ENCODE results near the gene NXN.
"Not testable (repeated sequence)": the region's sequence is repeated elsewhere in the genome, so short reads cannot be mapped to it uniquely, and the experiment has no call there.

The NXN gene

GRCh38 chr17:916315-916714 is 63.3 kb downstream of the NXN start:
- Histone ChIP-seq H3K36me3 (ENCODE audit: control insufficient read depth, insufficient read depth, low read length) (0 out of 2 replicates have a peak, but pooled peaks cover 7% of the 10 kb centered on the region), H3K27me3 (ENCODE audit: control insufficient read depth, insufficient read depth, low read length) (no peaks in the 10 kb centered on the region), H3K9me3 (ENCODE audit: control insufficient read depth, insufficient read depth, low read depth, low read length) (no peaks in the 10 kb centered on the region), H3K4me1 (ENCODE audit: control insufficient read depth, insufficient read depth, low read length) (peaks cover 50% of the 10 kb centered on the region), H3K4me3 (ENCODE audit: low read depth, low read length) (no peak overlapping the region), H3K27ac (ENCODE audit: low read depth, low read length) (peak overlapping the region; percentile 70), H3K9ac (ENCODE audit: low read length) (no peak overlapping the region)

GRCh38 chr17:915538-916201 is 63.9 kb downstream of the NXN start:
- no peaks in the 10 kb centered on the region for H3K9me3 ChIP-seq (ENCODE audit: control insufficient read depth, insufficient read depth, low read depth, low read length)
- 0 out of 2 replicates have a peak, but pooled peaks cover 3% of the 10 kb centered on the region for H3K36me3 ChIP-seq (ENCODE audit: control insufficient read depth, insufficient read depth, low read length)
- H3K27me3 ChIP-seq (ENCODE audit: control insufficient read depth, insufficient read depth, low read length) = no peaks in the 10 kb centered on the region
- peaks cover 49% of the 10 kb centered on the region for H3K4me1 ChIP-seq (ENCODE audit: control insufficient read depth, insufficient read depth, low read length)
- peak overlapping the region; percentile 70 for H3K27ac ChIP-seq (ENCODE audit: low read depth, low read length)
- H3K4me3 ChIP-seq (ENCODE audit: low read depth, low read length) = no peak overlapping the region
- H3K9ac ChIP-seq (ENCODE audit: low read length) = no peak overlapping the region

- Histone ChIP-seq H3K4me1 (ENCODE audit: control insufficient read depth, insufficient read depth, low read length) (peaks cover 46% of the 10 kb centered on the region), H3K4me3 (ENCODE audit: low read depth, low read length) (no peak overlapping the region), H3K27ac (ENCODE audit: low read depth, low read length) (no peak overlapping the region), H3K9me3 (ENCODE audit: control insufficient read depth, insufficient read depth, low read depth, low read length) (no peaks in the 10 kb centered on the region), H3K36me3 (ENCODE audit: control insufficient read depth, insufficient read depth, low read length) (0 out of 2 replicates have a peak, but pooled peaks cover 3% of the 10 kb centered on the region), H3K9ac (ENCODE audit: low read length) (no peak overlapping the region), H3K27me3 (ENCODE audit: control insufficient read depth, insufficient read depth, low read length) (no peaks in the 10 kb centered on the region)
These were observed 65.0 kb downstream of the NXN start for GRCh38 chr17:914561-914960.

- Histone ChIP-seq H3K9me3 (ENCODE audit: control insufficient read depth, insufficient read depth, low read depth, low read length) (no peaks in the 10 kb centered on the region), H3K27ac (ENCODE audit: low read depth, low read length) (no peak overlapping the region), H3K9ac (ENCODE audit: low read length) (no peak overlapping the region), H3K4me3 (ENCODE audit: low read depth, low read length) (no peak overlapping the region), H3K27me3 (ENCODE audit: control insufficient read depth, insufficient read depth, low read length) (no peaks in the 10 kb centered on the region), H3K36me3 (ENCODE audit: control insufficient read depth, insufficient read depth, low read length) (0 out of 2 replicates have a peak, but pooled peaks cover 3% of the 10 kb centered on the region), H3K4me1 (ENCODE audit: control insufficient read depth, insufficient read depth, low read length) (peaks cover 44% of the 10 kb centered on the region)
These were observed 66.4 kb downstream of the NXN start for GRCh38 chr17:913207-913606.

GRCh38 chr17:909642-910323 is 69.8 kb downstream of the NXN start:
- Histone ChIP-seq H3K9me3 (ENCODE audit: control insufficient read depth, insufficient read depth, low read depth, low read length) (no peaks in the 10 kb centered on the region), H3K9ac (ENCODE audit: low read length) (no peak overlapping the region), H3K27me3 (ENCODE audit: control insufficient read depth, insufficient read depth, low read length) (no peaks in the 10 kb centered on the region), H3K4me3 (ENCODE audit: low read depth, low read length) (no peak overlapping the region), H3K4me1 (ENCODE audit: control insufficient read depth, insufficient read depth, low read length) (peaks cover 20% of the 10 kb centered on the region; the same call in 1 of the 2 replicates), H3K27ac (ENCODE audit: low read depth, low read length) (no peak overlapping the region), H3K36me3 (ENCODE audit: control insufficient read depth, insufficient read depth, low read length) (peaks cover 7% of the 10 kb centered on the region; the same call in 1 of the 2 replicates)

GRCh38 chr17:907725-908124 is 71.9 kb downstream of the NXN start:
- Histone ChIP-seq H3K27ac (ENCODE audit: low read depth, low read length) (no peak overlapping the region), H3K36me3 (ENCODE audit: control insufficient read depth, insufficient read depth, low read length) (peaks cover 4% of the 10 kb centered on the region; the same call in 1 of the 2 replicates), H3K9me3 (ENCODE audit: control insufficient read depth, insufficient read depth, low read depth, low read length) (no peaks in the 10 kb centered on the region), H3K4me3 (ENCODE audit: low read depth, low read length) (no peak overlapping the region), H3K9ac (ENCODE audit: low read length) (no peak overlapping the region), H3K4me1 (ENCODE audit: control insufficient read depth, insufficient read depth, low read length) (peaks cover 18% of the 10 kb centered on the region), H3K27me3 (ENCODE audit: control insufficient read depth, insufficient read depth, low read length) (no peaks in the 10 kb centered on the region)

- not testable (repeated sequence) for H3K27ac ChIP-seq (ENCODE audit: low read depth, low read length); H3K9ac ChIP-seq (ENCODE audit: low read length); H3K27me3 ChIP-seq (ENCODE audit: control insufficient read depth, insufficient read depth, low read length); H3K36me3 ChIP-seq (ENCODE audit: control insufficient read depth, insufficient read depth, low read length); H3K9me3 ChIP-seq (ENCODE audit: control insufficient read depth, insufficient read depth, low read depth, low read length); H3K4me3 ChIP-seq (ENCODE audit: low read depth, low read length)
- peaks cover 30% of the 10 kb centered on the region for H3K4me1 ChIP-seq (ENCODE audit: control insufficient read depth, insufficient read depth, low read length)
These were observed 73.9 kb downstream of the NXN start for GRCh38 chr17:905708-906107.

GRCh38 chr17:903691-904481 is 75.7 kb downstream of the NXN start:
- Histone ChIP-seq H3K36me3 (ENCODE audit: control insufficient read depth, insufficient read depth, low read length) (peaks cover 4% of the 10 kb centered on the region; the same call in 1 of the 2 replicates), H3K4me3 (ENCODE audit: low read depth, low read length) (no peak overlapping the region), H3K27ac (ENCODE audit: low read depth, low read length) (no peak overlapping the region; the same call in 1 of the 2 replicates), H3K9me3 (ENCODE audit: control insufficient read depth, insufficient read depth, low read depth, low read length) (no peaks in the 10 kb centered on the region), H3K4me1 (ENCODE audit: control insufficient read depth, insufficient read depth, low read length) (peaks cover 25% of the 10 kb centered on the region), H3K9ac (ENCODE audit: low read length) (no peak overlapping the region), H3K27me3 (ENCODE audit: control insufficient read depth, insufficient read depth, low read length) (no peaks in the 10 kb centered on the region)

GRCh38 chr17:902463-902862 is 77.1 kb downstream of the NXN start:
- Histone ChIP-seq H3K9me3 (ENCODE audit: control insufficient read depth, insufficient read depth, low read depth, low read length) (no peaks in the 10 kb centered on the region), H3K9ac (ENCODE audit: low read length) (no peak overlapping the region), H3K36me3 (ENCODE audit: control insufficient read depth, insufficient read depth, low read length) (peaks cover under 1% of the 10 kb centered on the region; the same call in 1 of the 2 replicates), H3K27ac (ENCODE audit: low read depth, low read length) (peak overlapping the region; percentile 29; the same call in 1 of the 2 replicates), H3K4me3 (ENCODE audit: low read depth, low read length) (no peak overlapping the region), H3K27me3 (ENCODE audit: control insufficient read depth, insufficient read depth, low read length) (no peaks in the 10 kb centered on the region), H3K4me1 (ENCODE audit: control insufficient read depth, insufficient read depth, low read length) (peaks cover 30% of the 10 kb centered on the region)

- Histone ChIP-seq H3K27me3 (ENCODE audit: control insufficient read depth, insufficient read depth, low read length) (no peaks in the 10 kb centered on the region), H3K9ac (ENCODE audit: low read length) (no peak overlapping the region), H3K27ac (ENCODE audit: low read depth, low read length) (peak overlapping the region; percentile 29; the same call in 1 of the 2 replicates), H3K4me1 (ENCODE audit: control insufficient read depth, insufficient read depth, low read length) (peaks cover 33% of the 10 kb centered on the region), H3K4me3 (ENCODE audit: low read depth, low read length) (no peak overlapping the region), H3K36me3 (ENCODE audit: control insufficient read depth, insufficient read depth, low read length) (peaks cover under 1% of the 10 kb centered on the region), H3K9me3 (ENCODE audit: control insufficient read depth, insufficient read depth, low read depth, low read length) (no peaks in the 10 kb centered on the region)
These were observed 77.6 kb downstream of the NXN start for GRCh38 chr17:901964-902363.

All from HUES6 (cell line).